Glomerular visceral epithelial cell (primary cell): ENCODE data around the gene SAMD10.
"Not testable (repeated sequence)": the region's sequence is repeated elsewhere in the genome, so short reads cannot be mapped to it uniquely, and the experiment has no call there.

Source experiments
- DNase-seq: peaks from one replicate; pipeline ENCODE4 v3.0.0-alpha.2; 2016; ENCODE audit errors: extremely low spot score

Gene SAMD10

GRCh38 chr20:64001607-64002011 is 22.2 kb upstream of the SAMD10 start:
- DNase-seq = no peak

- DNase-seq = no peak
These were observed 21.5 kb upstream of the SAMD10 start for GRCh38 chr20:64000906-64001305.

- no peak for DNase-seq
These were observed 3.5 kb upstream of the SAMD10 start for GRCh38 chr20:63982937-63983336.

- peak; percentile 97 for DNase-seq
These were observed 1.6 kb upstream of the SAMD10 start, which contains the start of gene PRPF6 for GRCh38 chr20:63980806-63981728. TSS of gene PRPF6 (plus strand) at chr20:63981132. CDS start at chr20:63981246, 114 bp downstream.

- no peak for DNase-seq
These were observed 919 bp upstream of the SAMD10 start for GRCh38 chr20:63980317-63980805.

GRCh38 chr20:63979229-63979556 is 249 bp downstream of the SAMD10 start:
- no peak for DNase-seq

GRCh38 chr20:63978319-63979228 is 868 bp downstream of the SAMD10 start:
- peak; percentile 80 for DNase-seq

GRCh38 chr20:63977739-63978276 is 1.6 kb downstream of the SAMD10 start:
- peak; percentile 91 for DNase-seq

- no peak for DNase-seq
These were observed 2.3 kb downstream of the SAMD10 start for GRCh38 chr20:63976980-63977738.

- DNase-seq = not testable (repeated sequence)
These were observed 2.9 kb downstream of the SAMD10 start for GRCh38 chr20:63976511-63976910.

GRCh38 chr20:63974402-63975200 is 4.8 kb downstream of the SAMD10 start:
- no peak for DNase-seq

- peak; percentile 86 for DNase-seq
These were observed 5.6 kb downstream of the SAMD10 start for GRCh38 chr20:63973636-63974401.

GRCh38 chr20:63973160-63973479 is 6.3 kb downstream of the SAMD10 start:
- DNase-seq = no peak

GRCh38 chr20:63972312-63973159 is 6.9 kb downstream of the SAMD10 start:
- DNase-seq = no peak

- not testable (repeated sequence) for DNase-seq
These were observed 7.5 kb downstream of the SAMD10 start for GRCh38 chr20:63971960-63972311.

- DNase-seq = no peak
These were observed 8.6 kb downstream of the SAMD10 start for GRCh38 chr20:63970714-63971431.

GRCh38 chr20:63969838-63970713 is 9.4 kb downstream of the SAMD10 start, which contains the start of gene ZNF512B:
TSS of gene ZNF512B (minus strand) at chr20:63969930. CDS start at chr20:63967950, 1,980 bp downstream.
- peak; percentile 75 for DNase-seq
